NCI-H345 treated with DMSO at 0.1 percent for 48 hours (cell line): ENCODE results near the gene E2F3.

Source experiments
- DNase-seq: peaks from one replicate; lab custom pipeline; 2025; ENCODE audit not compliant: unreplicated experiment; lab: John Stamatoyannopoulos, UW

Gene E2F3

DNA sequence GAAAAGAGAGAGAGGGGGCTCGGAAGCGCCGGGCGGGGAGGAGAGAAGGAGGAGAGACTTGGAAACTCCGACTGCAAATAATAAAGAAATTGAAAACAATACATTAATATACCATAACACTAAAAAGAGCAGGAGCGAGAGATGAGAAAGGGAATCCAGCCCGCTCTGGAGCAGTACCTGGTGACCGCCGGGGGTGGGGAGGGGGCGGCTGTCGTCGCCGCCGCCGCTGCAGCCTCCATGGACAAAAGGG is 338 bp downstream of the E2F3 start:
- DNase-seq: peak; percentile 28

DNA sequence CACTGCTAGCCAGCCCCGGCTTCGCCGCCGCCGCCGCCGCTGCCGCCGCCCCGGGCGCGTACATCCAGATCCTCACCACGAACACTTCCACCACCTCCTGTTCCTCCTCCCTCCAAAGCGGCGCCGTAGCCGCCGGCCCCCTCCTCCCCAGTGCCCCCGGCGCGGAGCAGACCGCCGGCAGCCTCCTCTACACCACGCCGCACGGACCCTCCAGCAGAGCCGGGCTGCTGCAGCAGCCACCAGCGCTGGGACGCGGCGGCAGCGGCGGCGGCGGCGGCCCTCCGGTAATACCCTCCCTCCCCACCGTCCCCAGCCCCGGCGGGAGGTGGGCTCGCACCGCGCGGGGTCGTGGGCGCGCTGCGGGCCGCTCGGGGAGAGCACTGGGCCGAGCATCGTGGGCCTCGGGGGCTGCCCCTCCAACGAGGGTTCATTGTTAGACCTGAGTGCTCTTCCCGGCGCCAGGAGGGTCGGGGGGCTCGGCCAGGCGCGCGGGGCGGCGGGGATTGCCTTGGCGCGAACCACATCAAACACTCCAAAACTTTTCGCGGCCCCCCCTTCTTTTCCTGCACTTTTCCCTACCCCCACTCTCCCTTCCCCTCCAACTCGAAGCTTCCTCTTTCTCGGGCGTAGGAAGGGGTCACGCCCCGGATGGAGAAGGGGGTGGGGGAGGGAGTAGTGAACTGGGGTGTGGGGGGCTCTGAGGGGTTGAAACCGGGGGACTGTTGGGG is 827 bp downstream of the E2F3 start:
- no peak for DNase-seq

DNA sequence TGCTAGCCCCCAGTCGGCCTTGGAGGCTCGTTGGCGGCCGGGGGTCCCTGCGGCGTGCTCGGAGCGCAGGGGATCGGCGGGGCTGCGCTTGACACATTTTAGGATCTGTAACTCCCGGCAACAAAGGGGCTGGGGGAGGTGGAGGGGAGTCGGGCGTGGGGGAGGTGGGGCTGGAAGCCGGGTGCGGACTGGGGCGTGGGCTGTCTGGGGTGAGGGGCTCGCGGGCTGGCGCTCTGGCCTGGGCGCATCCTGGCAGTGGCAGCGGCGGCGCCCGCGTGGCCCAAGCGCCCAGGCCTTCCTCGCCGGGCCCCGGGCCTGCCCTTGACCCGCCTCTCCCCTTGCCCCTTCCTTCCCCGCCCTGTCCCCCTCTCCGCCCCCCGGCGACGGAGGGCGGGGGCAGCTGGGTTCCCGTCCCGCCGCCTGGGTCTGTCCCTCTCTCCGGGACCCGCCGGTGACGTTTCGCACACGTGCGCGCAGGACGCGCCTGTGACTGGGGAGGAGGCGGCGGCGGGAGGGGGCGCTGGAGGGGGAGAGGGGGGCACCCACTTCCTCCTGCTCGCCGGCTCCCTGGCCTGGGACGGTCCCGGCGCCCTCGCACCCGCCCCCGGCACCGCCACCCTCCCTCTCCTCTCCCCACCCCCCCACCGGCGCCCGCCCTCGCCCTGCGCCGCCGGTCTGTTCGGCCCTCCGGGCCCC is 1.5 kb downstream of the E2F3 start:
- peak; percentile 49 for DNase-seq

DNA sequence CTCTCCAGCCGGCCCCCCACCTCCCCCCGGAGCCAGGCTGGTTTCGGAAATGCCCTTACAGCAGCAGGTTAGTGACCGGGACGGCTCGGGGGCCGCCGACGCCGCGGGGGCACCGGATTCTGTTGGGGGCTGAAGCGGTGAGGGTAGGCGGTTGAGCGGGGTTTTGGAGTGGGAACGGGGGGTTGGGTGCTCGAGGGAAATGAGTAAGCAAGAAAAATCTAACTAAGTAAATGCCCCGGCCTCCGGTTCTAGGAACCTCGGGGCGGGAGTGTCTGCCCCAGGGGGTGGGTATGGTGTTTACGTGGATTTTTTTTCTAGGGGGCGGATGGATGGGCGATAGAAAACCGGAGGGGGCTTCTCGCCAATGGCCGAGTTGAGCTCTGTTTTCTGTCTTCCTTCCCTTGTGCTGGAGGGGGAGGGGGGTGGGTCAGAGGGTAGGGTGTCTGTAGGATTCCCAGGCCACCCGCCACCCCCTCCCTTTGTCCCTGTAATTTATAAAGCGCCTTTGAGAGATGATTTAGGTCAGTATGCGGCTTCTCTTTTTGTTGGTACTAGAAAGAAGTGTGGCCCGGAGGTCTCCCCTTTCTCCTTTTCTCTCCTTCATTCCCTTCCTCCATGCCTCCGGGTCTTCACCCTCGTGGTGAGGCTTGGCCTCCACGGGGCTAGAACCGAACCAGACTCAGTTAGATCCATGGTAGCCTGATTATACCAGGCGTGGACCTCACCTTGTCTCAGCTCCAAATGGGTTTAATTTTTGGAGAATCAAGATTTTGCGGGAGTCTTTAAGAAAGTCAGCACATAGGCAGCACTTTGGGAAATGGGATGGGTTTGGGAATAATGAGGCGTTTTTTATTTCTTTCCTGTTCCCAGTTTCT is 2.3 kb downstream of the E2F3 start:
- DNase-seq: no peak

DNA sequence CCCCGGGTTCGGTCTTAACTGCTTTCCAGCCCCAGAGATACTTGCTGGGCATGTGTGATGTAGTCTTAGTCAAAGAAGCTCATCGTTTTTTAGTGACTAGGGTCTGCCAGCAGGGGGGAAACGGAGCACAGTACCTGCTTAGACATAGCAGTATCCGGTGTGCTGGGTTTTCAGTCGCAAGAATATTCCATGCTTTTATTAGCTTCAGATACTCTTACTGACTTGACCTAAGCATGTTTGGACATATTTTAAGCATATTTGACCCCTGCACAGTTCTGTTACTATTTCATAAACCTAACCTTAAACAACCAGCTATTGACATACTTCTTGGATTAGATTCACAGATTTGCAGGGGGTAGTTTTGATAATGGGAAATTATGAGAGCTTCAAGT is 3.0 kb downstream of the E2F3 start:
- DNase-seq: peak; percentile 3

DNA sequence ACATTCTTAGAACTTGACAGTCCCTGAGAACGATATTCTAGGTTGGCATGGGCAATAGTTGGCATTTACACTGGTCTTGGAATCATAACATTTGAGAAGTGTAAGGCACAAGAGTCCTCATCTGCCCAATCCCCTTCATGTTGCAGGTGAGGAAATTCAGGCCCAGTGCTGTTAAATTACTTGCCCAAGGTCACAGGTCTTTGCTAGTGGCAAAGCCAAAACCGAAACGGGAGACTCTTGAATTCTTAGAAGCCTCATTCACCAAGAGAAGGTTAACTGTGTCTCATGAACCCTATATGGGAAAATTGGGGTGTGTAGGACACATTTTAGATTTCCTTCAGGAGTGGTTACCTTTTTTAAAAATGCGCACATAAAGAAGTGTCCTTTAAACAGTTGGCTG is 7.2 kb downstream of the E2F3 start:
- no peak for DNase-seq

DNA sequence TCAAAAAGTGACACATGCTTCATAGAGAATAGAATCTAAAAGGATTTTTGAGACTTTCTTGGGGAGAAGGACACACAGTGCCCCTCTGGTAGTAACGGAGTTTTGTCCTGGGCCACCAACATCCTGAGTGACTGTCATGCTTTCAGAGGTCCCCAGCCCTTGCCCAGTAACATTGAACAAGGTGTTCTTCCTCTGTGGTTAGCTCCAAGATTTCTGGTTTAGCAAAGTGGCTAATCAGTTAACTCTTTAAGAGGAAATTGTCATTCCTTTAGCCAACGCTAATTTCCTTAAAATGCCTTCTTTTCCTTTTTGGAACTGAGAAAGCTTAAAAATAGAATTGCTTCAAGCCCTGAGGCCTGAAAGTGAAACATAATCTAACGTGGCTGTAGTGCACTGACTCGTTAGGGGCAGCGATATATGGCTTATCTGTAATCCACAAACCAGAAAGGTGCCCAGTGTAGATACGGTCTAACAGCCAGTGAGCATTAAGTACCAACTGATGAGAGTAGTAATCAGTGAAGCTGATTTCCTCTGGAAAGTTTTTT is 7.8 kb downstream of the E2F3 start:
- DNase-seq: no peak

DNA sequence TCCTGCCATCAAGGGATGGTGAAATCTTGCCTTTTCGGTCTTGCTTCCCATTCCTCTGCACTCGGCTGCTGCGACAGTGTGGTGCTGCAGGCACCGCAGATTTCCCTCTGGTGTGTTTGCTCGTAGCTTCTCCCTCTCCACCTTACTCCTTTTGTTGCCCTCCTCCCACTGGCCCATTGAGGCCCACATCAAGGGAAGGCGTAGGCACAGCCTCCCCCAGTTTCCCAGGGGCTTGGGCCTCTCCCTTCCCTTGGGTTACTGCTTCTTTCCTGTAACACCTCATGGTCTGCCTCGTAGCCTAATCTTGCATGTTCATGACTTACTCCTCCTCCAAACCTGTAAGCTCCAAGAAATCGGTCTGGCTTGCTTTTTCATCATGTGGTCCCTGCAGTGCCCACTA is 9.9 kb downstream of the E2F3 start:
- DNase-seq: no peak

DNA sequence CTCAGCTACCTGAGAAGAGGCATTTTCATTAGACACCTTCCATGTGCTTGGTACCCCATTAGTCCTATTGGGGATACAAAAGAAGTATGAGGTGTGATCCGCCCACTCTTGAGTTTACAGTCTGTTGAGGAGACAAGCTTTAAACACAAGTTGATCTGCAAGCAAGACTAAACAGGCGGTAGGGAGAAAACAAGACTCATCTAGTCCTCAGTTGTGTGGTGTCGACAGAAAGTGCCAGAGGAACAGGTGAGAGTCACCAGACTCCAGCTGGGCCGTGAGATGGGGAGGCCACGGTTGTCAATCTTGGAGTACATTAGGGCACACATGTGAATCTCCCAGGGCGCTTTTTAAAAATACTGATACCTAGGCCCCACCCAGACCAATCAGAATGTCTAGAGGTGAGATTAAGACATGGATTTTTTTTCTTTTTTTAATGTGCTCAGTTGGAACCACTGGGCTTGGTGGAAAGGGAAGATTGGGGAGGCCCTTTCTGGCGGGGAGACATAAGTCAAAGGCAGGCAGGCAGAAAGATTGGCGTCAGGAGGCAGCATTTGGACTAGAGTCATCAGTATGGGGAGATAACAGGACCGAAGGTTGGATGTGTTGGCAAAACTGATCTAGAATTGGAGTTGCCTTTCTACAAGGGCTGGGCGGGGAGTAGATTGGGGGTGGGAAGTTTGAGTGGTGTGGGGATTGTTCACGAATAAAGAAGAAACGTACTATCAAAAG is 10.4 kb downstream of the E2F3 start:
- DNase-seq: no peak

DNA sequence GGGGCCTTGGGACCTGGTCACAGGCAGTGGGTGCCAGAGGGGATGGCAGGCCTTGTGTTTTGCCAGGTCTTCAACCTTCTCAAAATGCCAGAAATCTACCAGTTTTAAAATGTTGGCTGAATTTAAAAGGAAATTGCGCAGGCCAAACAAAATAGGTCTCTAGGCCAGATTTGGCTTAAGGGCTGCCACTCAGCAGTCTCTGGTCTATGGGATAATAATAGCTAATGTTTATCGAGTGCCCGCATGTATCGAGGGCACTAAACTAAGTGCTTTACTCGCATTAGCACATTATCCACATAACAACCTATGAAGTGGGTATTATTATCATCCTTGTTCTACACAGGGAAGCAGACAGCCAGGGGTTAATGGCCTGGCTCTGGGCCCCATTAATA is 11.0 kb downstream of the E2F3 start:
- no peak for DNase-seq

DNA sequence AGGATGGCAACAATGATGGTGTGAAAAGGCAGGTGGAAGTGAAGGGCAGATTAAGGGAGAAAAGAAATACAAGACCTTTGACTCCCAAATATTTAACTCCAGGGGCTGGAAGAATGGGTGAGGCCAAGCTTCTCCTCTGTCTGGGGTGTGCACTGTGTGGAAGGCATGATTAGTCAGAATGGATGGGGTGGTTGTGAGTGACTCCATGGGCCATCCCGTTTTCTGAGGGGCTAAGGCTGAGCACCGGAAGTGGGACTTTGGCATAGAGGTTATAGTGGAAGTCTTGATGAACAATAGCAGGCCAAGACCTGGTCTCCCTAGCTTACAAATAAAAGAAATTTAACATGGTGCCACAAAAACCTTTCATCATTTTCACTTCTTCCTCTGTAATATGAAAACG is 12.1 kb downstream of the E2F3 start:
- DNase-seq: no peak

DNA sequence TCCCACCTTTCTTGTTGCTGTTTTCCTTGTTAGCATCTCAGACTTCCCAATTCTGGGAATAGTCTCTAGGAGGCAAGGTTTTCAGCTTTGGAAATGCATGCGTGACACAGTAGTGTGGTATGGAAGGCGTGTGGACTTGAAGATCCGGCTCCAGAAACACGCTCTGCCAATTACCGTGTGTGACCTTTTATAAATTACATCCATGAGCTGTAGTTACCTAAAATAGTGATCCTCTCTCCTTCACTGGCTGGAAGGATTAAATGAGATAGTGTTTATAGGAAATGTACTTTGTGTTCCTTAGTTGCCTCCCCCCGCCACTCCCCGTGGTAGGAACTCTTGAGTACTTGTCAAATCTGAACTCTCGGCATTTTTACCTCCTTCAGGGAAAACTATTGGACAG is 13.0 kb downstream of the E2F3 start:
- no peak for DNase-seq

DNA sequence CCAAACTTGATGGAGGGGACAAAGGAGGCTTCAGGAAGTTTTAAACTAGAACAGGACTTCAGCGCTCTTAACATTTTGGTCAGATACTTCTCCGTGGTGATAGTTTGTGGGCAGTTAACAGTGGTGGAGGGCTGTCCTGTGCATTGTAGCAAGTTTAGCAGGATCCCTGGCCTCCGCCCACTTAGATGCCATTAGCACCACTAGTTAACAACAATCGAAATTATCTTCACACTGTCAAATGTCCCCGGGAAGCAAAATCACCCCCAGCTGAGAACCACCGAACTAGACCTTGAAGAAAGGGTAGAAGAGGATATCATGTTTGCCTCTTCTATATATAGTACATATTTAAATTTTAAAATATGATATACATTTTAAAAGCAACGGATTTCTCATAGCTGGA is 13.6 kb downstream of the E2F3 start:
- DNase-seq: no peak

DNA sequence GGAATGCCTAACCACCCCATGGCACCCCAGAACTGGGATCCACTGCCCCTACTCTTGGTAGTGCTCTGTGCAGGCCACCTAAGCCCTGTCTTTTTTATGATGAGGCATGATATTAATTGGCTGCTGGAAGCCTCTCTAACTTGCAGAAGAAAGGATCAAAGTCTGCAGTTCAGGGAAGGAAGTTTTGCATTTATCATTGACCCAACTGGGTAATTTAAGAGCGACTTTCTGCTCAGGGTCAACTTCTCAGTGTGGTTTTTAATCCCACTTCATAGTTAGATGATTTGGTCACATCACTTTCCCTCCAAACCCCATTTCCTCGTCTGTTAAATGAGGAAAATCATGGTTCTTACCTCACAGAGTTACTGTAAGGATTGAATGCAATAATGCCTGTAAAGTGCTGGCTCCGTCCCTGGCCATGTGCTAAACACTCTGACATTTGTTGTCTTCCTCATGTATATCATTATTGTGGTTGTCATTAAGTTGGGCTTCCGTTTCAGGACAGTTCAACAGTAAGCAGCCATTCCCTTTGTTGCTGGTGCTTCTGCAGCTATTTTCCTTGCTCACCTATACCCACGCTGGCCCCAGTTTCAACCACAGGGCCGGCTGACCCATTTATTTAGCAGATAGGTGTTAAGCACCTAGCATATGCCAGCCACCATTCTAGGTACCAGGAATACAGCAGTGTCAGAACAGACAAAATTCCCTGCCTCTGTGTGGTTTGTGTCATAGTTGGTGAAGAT is 14.2 kb downstream of the E2F3 start:
- no peak for DNase-seq

DNA sequence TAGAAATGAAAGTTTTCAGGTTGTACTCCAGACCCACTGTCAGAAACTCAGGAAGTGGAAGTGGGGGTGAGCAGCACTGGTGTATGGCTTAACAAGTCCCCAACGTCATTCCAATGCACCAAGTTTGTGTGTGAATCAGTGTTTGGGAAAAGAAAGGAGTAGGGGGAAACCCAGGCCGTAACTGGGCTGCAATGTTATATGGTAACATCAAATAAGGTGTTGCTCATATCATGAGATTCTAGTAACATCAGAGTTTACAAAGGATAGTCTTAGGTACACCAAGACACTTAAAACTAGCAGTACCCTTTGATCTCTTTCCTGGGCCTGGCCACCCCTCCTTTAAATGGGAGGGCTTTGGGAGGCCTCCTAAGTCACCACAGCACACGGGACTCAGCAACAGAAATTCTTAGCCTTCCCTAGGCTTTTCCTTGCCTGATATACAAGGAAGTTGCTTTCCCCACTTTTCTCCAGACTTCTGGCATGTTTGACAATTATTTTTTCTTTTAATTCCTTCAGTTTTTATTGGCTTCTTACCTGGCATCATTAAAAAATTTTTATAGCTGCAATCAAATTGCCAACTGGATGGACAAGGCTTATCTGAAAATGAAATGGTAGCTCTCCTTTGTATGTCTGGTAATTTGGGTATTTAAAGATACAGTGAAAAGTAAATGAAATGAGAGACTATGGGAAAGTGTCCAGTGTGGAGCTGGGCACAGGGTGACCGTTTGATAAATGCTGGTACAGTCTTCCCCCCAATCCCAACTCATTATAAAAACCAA is 15.1 kb downstream of the E2F3 start:
- DNase-seq: no peak

DNA sequence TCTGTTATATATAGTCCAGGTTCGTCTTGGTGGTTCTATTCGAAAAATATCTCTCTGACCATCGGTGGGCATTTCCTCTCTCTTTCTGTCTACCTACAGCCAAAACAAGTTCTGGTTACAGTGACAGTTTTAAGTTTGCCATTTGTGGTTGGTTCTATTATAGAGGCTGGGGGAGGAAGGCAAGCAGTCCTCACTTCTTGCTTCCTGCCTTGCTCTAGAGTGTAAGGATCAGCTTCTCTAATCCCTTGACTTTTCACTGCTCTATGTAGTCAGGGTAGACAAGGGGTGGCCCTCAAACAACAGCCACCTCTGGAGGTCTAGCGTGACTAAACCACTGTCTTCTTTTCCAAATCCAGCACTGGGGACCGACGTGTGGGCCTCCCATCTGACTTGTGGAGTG is 16.1 kb downstream of the E2F3 start:
- no peak for DNase-seq

DNA sequence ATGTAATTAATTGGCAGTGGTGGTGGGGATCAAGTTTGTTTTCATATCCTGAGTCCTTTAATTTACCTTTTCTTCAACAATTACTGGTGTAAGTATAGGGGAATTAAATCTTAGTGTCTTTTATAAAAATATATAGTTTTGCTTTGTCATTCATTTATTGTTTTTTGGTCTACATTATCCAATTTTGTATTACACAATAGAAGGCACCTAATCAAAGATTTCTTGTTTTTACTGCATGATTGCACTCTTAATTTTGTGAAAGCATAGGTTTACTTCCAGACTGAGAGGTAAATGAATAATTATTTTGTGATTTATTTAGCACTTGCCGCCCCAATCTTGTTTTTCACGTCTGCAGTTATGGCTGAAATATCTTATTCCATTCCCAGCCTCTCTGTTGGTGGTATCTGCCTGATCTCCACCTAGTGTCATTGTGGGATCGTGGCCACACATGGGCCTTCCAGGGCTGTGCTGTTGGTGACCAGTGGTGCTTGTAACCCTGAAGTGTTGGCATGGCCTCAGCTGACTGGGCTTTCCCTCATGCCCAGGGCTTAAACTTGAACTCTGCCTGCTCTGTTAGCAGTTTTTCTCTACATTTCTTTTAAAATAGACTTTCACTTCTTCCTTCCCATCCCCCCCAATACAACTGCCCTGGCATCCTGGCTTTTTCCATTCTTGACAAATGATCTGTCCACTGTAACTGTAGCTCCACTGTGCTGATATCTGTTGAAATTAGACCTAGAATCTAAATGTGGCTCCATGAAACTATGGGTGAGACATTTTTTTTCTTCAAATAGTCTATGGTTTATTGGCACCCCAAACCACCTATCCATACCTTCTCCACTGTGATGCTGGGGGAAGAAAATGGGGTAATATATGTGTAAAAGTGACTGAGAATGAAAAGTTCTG is 24.8 kb downstream of the E2F3 start:
- DNase-seq: no peak

DNA sequence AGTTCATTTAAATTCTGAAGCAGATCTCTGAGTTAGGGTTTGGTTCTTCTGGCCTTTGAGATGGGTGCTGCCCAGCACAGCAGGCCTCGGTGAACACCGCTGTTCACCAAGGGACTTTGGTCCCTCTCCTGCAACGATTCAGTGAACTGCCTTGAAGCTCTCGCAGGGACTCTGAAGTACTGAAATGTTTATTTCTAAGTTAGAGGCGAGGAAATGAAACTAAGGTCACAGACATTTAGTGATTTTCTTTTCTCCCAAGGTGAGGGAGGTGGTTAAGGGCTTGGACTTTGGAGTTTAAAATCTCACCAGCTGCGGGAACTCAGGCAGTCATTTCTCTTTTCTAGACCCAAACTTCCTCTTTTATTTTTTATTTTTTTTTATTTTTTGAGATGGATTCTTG is 26.2 kb downstream of the E2F3 start:
- DNase-seq: no peak

DNA sequence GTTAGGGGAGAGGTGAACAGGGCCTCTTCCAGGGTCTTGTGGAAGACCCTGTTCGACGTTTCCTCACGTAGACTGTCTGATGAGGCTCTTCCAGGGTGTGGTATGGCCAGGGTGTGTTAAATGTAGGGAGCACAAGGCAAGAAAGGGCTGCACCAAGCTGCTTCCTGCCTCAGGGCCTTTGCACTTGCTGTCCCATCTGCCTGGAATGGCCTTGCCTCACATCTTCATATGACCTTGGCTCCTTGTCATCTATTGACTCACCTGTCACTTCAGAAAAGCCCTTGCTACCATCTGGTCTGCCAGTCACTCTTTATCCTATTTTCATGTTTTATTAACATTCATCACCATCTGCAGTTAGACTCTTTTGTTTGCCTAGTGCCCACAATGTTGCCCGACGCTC is 31.0 kb downstream of the E2F3 start:
- DNase-seq: no peak
